Duodenal mucosa (tissue), 2 donors: ENCODE results near the gene TBKBP1.

ENCODE experiments used
- H3K27ac ChIP-seq: one replicate; pipeline ENCODE4 v1.7.0; 2013; ENCODE audit warnings: low read depth, low read length
- H3K27me3 ChIP-seq, 2 donors: one replicate each; pipeline ENCODE4 v1.7.0; 2013; ENCODE audit warnings: low read length in 2 of 2, control low read depth in 1 of 2; ENCODE audit not compliant: insufficient read depth in 2 of 2, control insufficient read depth in 1 of 2
- H3K36me3 ChIP-seq, 2 donors: one replicate each; pipeline ENCODE4 v1.7.0; 2013; ENCODE audit warnings: low read length in 2 of 2, control low read depth in 1 of 2; ENCODE audit not compliant: insufficient read depth in 2 of 2, control insufficient read depth in 1 of 2
- H3K4me1 ChIP-seq, 2 donors: one replicate each; pipeline ENCODE4 v1.7.0; 2013; ENCODE audit warnings: low read length in 2 of 2, control low read depth in 1 of 2; ENCODE audit not compliant: insufficient read depth in 2 of 2, control insufficient read depth in 1 of 2
- H3K4me3 ChIP-seq, 2 donors: one replicate each; pipeline ENCODE4 v1.7.0; 2013; ENCODE audit warnings: low read length in 2 of 2, low read depth in 1 of 2
- H3K9ac ChIP-seq, 2 donors: one replicate each; pipeline ENCODE4 v1.7.0; 2013; ENCODE audit warnings: low read length in 2 of 2, low read depth in 1 of 2
- H3K9me3 ChIP-seq, 2 donors: one replicate each; pipeline ENCODE4 v1.7.0; 2013; ENCODE audit warnings: low read length in 2 of 2, control low read depth in 1 of 2; ENCODE audit not compliant: control insufficient read depth in 1 of 2

The TBKBP1 gene

GRCh38 chr17:47660064-47660492 is 33.9 kb upstream of the TBKBP1 start:
- H3K9ac ChIP-seq = peak overlapping the region in 1 of 2 donors; percentile 6
- no peaks in the 10 kb centered on the region for H3K27me3 ChIP-seq
- H3K27ac ChIP-seq = peak overlapping the region; percentile 46
- H3K36me3 ChIP-seq = peaks cover 59 to 81% of the 10 kb centered on the region in 2 donors
- H3K4me1 ChIP-seq = peaks cover 0 to 6% of the 10 kb centered on the region in 2 donors
- no peaks in the 10 kb centered on the region for H3K9me3 ChIP-seq
- peak overlapping the region in 1 of 2 donors; percentile 22 for H3K4me3 ChIP-seq

- Histone ChIP-seq H3K36me3 (peaks cover 55 to 77% of the 10 kb centered on the region in 2 donors), H3K4me1 (no peaks in the 10 kb centered on the region), H3K9ac (no peak overlapping the region), H3K9me3 (no peaks in the 10 kb centered on the region), H3K4me3 (no peak overlapping the region), H3K27ac (no peak overlapping the region), H3K27me3 (no peaks in the 10 kb centered on the region)
Observed at GRCh38 chr17:47663912-47664623, 29.9 kb upstream of the TBKBP1 start.

- H3K27ac ChIP-seq = no peak overlapping the region
- H3K9me3 ChIP-seq = no peaks in the 10 kb centered on the region
- H3K4me3 ChIP-seq = no peak overlapping the region
- H3K27me3 ChIP-seq = no peaks in the 10 kb centered on the region
- H3K36me3 ChIP-seq = peaks cover 60 to 83% of the 10 kb centered on the region in 2 donors
- no peaks in the 10 kb centered on the region for H3K4me1 ChIP-seq
- no peak overlapping the region for H3K9ac ChIP-seq
Observed at GRCh38 chr17:47664624-47664941, 29.4 kb upstream of the TBKBP1 start.

GRCh38 chr17:47665655-47666054 is 28.3 kb upstream of the TBKBP1 start:
- Histone ChIP-seq H3K27ac (no peak overlapping the region), H3K4me3 (no peak overlapping the region), H3K27me3 (no peaks in the 10 kb centered on the region), H3K9ac (no peak overlapping the region), H3K36me3 (peaks cover 71 to 93% of the 10 kb centered on the region in 2 donors), H3K4me1 (no peaks in the 10 kb centered on the region), H3K9me3 (no peaks in the 10 kb centered on the region)

GRCh38 chr17:47669081-47669480 is 24.9 kb upstream of the TBKBP1 start:
- Histone ChIP-seq H3K36me3 (peaks cover 72 to 93% of the 10 kb centered on the region in 2 donors), H3K9ac (no peak overlapping the region), H3K4me3 (no peak overlapping the region), H3K27ac (no peak overlapping the region), H3K4me1 (no peaks in the 10 kb centered on the region), H3K9me3 (no peaks in the 10 kb centered on the region), H3K27me3 (no peaks in the 10 kb centered on the region)

GRCh38 chr17:47670064-47670463 is 23.9 kb upstream of the TBKBP1 start:
- Histone ChIP-seq H3K4me3 (no peak overlapping the region), H3K4me1 (no peaks in the 10 kb centered on the region), H3K9ac (no peak overlapping the region), H3K27me3 (no peaks in the 10 kb centered on the region), H3K36me3 (peaks cover 68 to 93% of the 10 kb centered on the region in 2 donors), H3K9me3 (no peaks in the 10 kb centered on the region), H3K27ac (no peak overlapping the region)

GRCh38 chr17:47674499-47674898 is 19.5 kb upstream of the TBKBP1 start:
- Histone ChIP-seq H3K27ac (no peak overlapping the region), H3K36me3 (peaks cover 63 to 98% of the 10 kb centered on the region in 2 donors), H3K4me3 (no peak overlapping the region), H3K27me3 (no peaks in the 10 kb centered on the region), H3K9ac (no peak overlapping the region), H3K4me1 (no peaks in the 10 kb centered on the region), H3K9me3 (no peaks in the 10 kb centered on the region)

GRCh38 chr17:47675380-47676198 is 18.4 kb upstream of the TBKBP1 start:
- no peak overlapping the region for H3K9ac ChIP-seq
- H3K9me3 ChIP-seq = no peaks in the 10 kb centered on the region
- no peak overlapping the region for H3K4me3 ChIP-seq
- peaks cover 60 to 97% of the 10 kb centered on the region in 2 donors for H3K36me3 ChIP-seq
- no peaks in the 10 kb centered on the region for H3K27me3 ChIP-seq
- no peaks in the 10 kb centered on the region for H3K4me1 ChIP-seq
- no peak overlapping the region for H3K27ac ChIP-seq

- Histone ChIP-seq H3K9me3 (no peaks in the 10 kb centered on the region), H3K27ac (no peak overlapping the region), H3K9ac (no peak overlapping the region), H3K36me3 (peaks cover 63 to 98% of the 10 kb centered on the region in 2 donors), H3K27me3 (no peaks in the 10 kb centered on the region), H3K4me1 (no peaks in the 10 kb centered on the region), H3K4me3 (no peak overlapping the region)
Observed at GRCh38 chr17:47676199-47676472, 17.8 kb upstream of the TBKBP1 start.

GRCh38 chr17:47676510-47677165 is 17.3 kb upstream of the TBKBP1 start:
- Histone ChIP-seq H3K4me1 (no peaks in the 10 kb centered on the region), H3K9me3 (no peaks in the 10 kb centered on the region), H3K27ac (no peak overlapping the region), H3K9ac (no peak overlapping the region), H3K4me3 (no peak overlapping the region), H3K36me3 (peaks cover 63 to 95% of the 10 kb centered on the region in 2 donors), H3K27me3 (no peaks in the 10 kb centered on the region)
